Liver (tissue), 9 donors: ENCODE measurements around the gene TCF19. TPM values are rescaled to one million over a fixed set of nuclear protein-coding genes. Genes with fewer than 3 reads are reported as not detected.

Experiments
- DNase-seq: peaks from one replicate; pipeline ENCODE4 v3.0.0-alpha.2; 2017; ENCODE audit warnings: low spot score
- H3K27ac ChIP-seq, 2 donors: one replicate each; pipeline ENCODE4 v1.7.0; 2013; ENCODE audit warnings: inconsistent platforms in 2 of 2, low read length in 2 of 2, control low read depth in 1 of 2, low read depth in 1 of 2, mild to moderate bottlenecking in 1 of 2
- H3K27me3 ChIP-seq, 4 donors: one replicate each; pipeline versions ENCODE4 v1.6.1 to v1.7.0; 2013; ENCODE audit warnings: low read length in 3 of 4, inconsistent platforms in 1 of 4, mild to moderate bottlenecking in 1 of 4, moderate library complexity in 1 of 4; ENCODE audit not compliant: control insufficient read depth in 4 of 4, insufficient read depth in 4 of 4
- H3K36me3 ChIP-seq, 4 donors: one replicate each; pipeline versions ENCODE4 v1.6.1 to v1.7.0; 2013; ENCODE audit warnings: low read length in 3 of 4, mild to moderate bottlenecking in 3 of 4, low read depth in 1 of 4, moderate library complexity in 1 of 4; ENCODE audit not compliant: control insufficient read depth in 4 of 4, insufficient read depth in 3 of 4
- H3K4me1 ChIP-seq, 4 donors: one replicate each; pipeline versions ENCODE4 v1.6.1 to v1.7.0; 2013; ENCODE audit warnings: low read length in 3 of 4, mild to moderate bottlenecking in 3 of 4, moderate library complexity in 1 of 4; ENCODE audit not compliant: control insufficient read depth in 4 of 4, insufficient read depth in 4 of 4
- H3K4me3 ChIP-seq, 3 donors: one replicate each; pipeline versions ENCODE4 v1.6.1 to v1.7.0; 2013; ENCODE audit warnings: low read length in 3 of 3, control low read depth in 1 of 3, low read depth in 1 of 3, mild to moderate bottlenecking in 1 of 3
- H3K9ac ChIP-seq, 2 donors: one replicate each; pipeline ENCODE4 v1.7.0; 2013; ENCODE audit warnings: low read length in 2 of 2, mild to moderate bottlenecking in 2 of 2, moderate library complexity in 2 of 2, control low read depth in 1 of 2, low read depth in 1 of 2
- H3K9me3 ChIP-seq, 4 donors: one replicate each; pipeline versions ENCODE4 v1.6.1 to v1.7.0; 2013; ENCODE audit warnings: low read length in 3 of 4; ENCODE audit not compliant: control insufficient read depth in 4 of 4
- ATF3 ChIP-seq: IDR thresholded peaks from 2 replicates; pipeline ENCODE4 v1.6.1; 2016; ENCODE audit warnings: antibody characterized with exemption
- EGR1 ChIP-seq, 2 donors: IDR thresholded peaks; 2 replicates each; pipeline ENCODE4 v1.6.1; 2016 to 2018; ENCODE audit warnings: antibody characterized with exemption in 2 of 2, low read depth in 2 of 2
- FOXA1 ChIP-seq: IDR thresholded peaks from 2 replicates; pipeline ENCODE4 v1.6.1; 2016; ENCODE audit warnings: antibody characterized with exemption
- FOXA2 ChIP-seq: IDR thresholded peaks from 2 replicates; pipeline ENCODE4 v1.6.1; 2016; ENCODE audit warnings: antibody characterized with exemption
- GABPA ChIP-seq, 2 donors: IDR thresholded peaks in 1 of 2; conservative IDR thresholded peaks in 1 of 2; 2 replicates each; pipeline ENCODE4 v1.6.1; 2016; ENCODE audit warnings: antibody characterized with exemption in 2 of 2, mild to moderate bottlenecking in 1 of 2, moderate library complexity in 1 of 2
- HNF4A ChIP-seq, 2 donors: conservative IDR thresholded peaks; 2 replicates each; pipeline ENCODE4 v1.6.1; 2016; ENCODE audit warnings: antibody characterized with exemption in 2 of 2, mild to moderate bottlenecking in 2 of 2
- HNF4G ChIP-seq: IDR thresholded peaks from 2 replicates; pipeline ENCODE4 v1.6.1; 2016; ENCODE audit warnings: antibody characterized with exemption
- MAX ChIP-seq: IDR thresholded peaks from 2 replicates; pipeline ENCODE4 v1.6.1; 2016; ENCODE audit warnings: antibody characterized with exemption
- NR2F2 ChIP-seq: IDR thresholded peaks from 2 replicates; pipeline ENCODE4 v1.6.1; 2016; ENCODE audit warnings: antibody characterized with exemption
- RAD21 ChIP-seq, 2 donors: IDR thresholded peaks; 2 replicates each; pipeline ENCODE4 v1.6.1; 2016; ENCODE audit warnings: antibody characterized with exemption in 2 of 2, mild to moderate bottlenecking in 2 of 2
- REST ChIP-seq: IDR thresholded peaks from 2 replicates; pipeline ENCODE4 v1.6.1; 2016; ENCODE audit warnings: antibody characterized with exemption, mild to moderate bottlenecking
- RXRA ChIP-seq, 2 donors: IDR thresholded peaks; 2 replicates each; pipeline ENCODE4 v1.6.1; 2017 to 2018; ENCODE audit warnings: antibody characterized with exemption in 2 of 2, mild to moderate bottlenecking in 1 of 2
- SP1 ChIP-seq: IDR thresholded peaks from 2 replicates; pipeline ENCODE4 v1.6.1; 2018; ENCODE audit warnings: antibody characterized with exemption, mild to moderate bottlenecking
- TAF1 ChIP-seq: conservative IDR thresholded peaks from 2 replicates; pipeline ENCODE4 v1.6.1; 2016; ENCODE audit warnings: antibody characterized with exemption, mild to moderate bottlenecking
- YY1 ChIP-seq: IDR thresholded peaks from 2 replicates; pipeline ENCODE4 v1.6.1; 2016; ENCODE audit warnings: antibody characterized with exemption, mild to moderate bottlenecking
- ZBTB33 ChIP-seq: IDR thresholded peaks from 2 replicates; pipeline ENCODE4 v1.6.1; 2016; ENCODE audit warnings: antibody characterized with exemption
- WGBS: extraction: QIAGEN DNeasy Blood & Tissue Kit; methylation state at CpG from one replicate; pipeline ENCODE4 v1.1.7; 2013; 5-methylcytosine and 5-hydroxymethylcytosine counted together
- polyA plus RNA-seq, 2 donors: library from polyadenylated mRNA; stranded (reverse) in 1 of 2; unstranded in 1 of 2; fragments of 200-250 nt in 1 of 2; fragments of >200 nt in 1 of 2; fragmentation: Nextera tagmentation in 1 of 2; extraction: Ambion mirVana in 1 of 2; gene quantifications; one replicate each; pipeline versions ENCODE4 v1.2.1 to v1.2.3, GENCODE V29; 2013 to 2015
- total RNA-seq, 2 donors: library from RNA; depleted of rRNA; stranded (reverse); fragments of >200 nt; gene quantifications; one replicate each; pipeline ENCODE4 v1.2.3, GENCODE V29; 2014
- donor health status: healthy.
- donor health status: healthy.
- donor health status: healthy.
- donor health status: healthy.
- donor health status: healthy.

TCF19 gene
- total and polyA plus RNA-seq, 4 donors = 0.63 to 16.8 (median 2.0) TPM

GRCh38 chr6:31125586-31126363, 32.6 kb upstream of the TCF19 start (continued):
- no peak for TF ChIP-seq RAD21 (IDR thresholded peaks at IDR 0.05)
- no peak for TF ChIP-seq YY1
- TF ChIP-seq HNF4A (conservative IDR thresholded peaks at IDR 0.05) = no peak

- Histone ChIP-seq H3K9ac (no peak overlapping the region), H3K9me3 (no peaks in the 10 kb centered on the region), H3K36me3 (no peaks in the 10 kb centered on the region), H3K27me3 (no peaks in the 10 kb centered on the region), H3K4me1 (no peaks in the 10 kb centered on the region), H3K4me3 (no peak overlapping the region), H3K27ac (no peak overlapping the region)
- no peak for DNase-seq
- 68% methylated on average over 16 of the region's 16 CpGs for WGBS
- TF ChIP-seq REST = no peak
- TF ChIP-seq RXRA (IDR thresholded peaks at IDR 0.05) = no peak
- no peak for TF ChIP-seq ZBTB33
- TF ChIP-seq NR2F2 = no peak
- no peak for TF ChIP-seq HNF4G
- no peak for TF ChIP-seq TAF1
- TF ChIP-seq FOXA2 = no peak
- no peak for TF ChIP-seq SP1
- no peak for TF ChIP-seq GABPA (IDR thresholded peaks at IDR 0.05 in 1 of 2, conservative IDR thresholded peaks at IDR 0.05 in 1 of 2)
- no peak for TF ChIP-seq YY1
- no peak for TF ChIP-seq RAD21 (IDR thresholded peaks at IDR 0.05)
- no peak for TF ChIP-seq EGR1 (IDR thresholded peaks at IDR 0.05; ENCODE audit: low read depth in 2 of 2)
- no peak for TF ChIP-seq MAX
- no peak for TF ChIP-seq FOXA1
- TF ChIP-seq ATF3 = no peak
Observed at GRCh38 chr6:31126396-31127175, 31.8 kb upstream of the TCF19 start.
